Mesothelial cell of epicardium (in vitro differentiated cells): ENCODE results near the gene FNIP2. TPM values are rescaled to one million over a fixed set of nuclear protein-coding genes. Genes with fewer than 3 reads are reported as not detected.
"Not testable (repeated sequence)": the region's sequence is repeated elsewhere in the genome, so short reads cannot be mapped to it uniquely, and the experiment has no call there.

Source experiments
- DNase-seq, 2 experiments: peaks; one replicate each; pipeline ENCODE4 v3.0.0; 2021; ENCODE audit warnings: low spot score in 2 of 2; ENCODE audit not compliant: unreplicated experiment in 2 of 2
- H3K27ac Mint-ChIP-seq: 2 replicates; pipeline ENCODE4 v1.8.0; 2021; ENCODE audit warnings: mixed read lengths
- H3K27me3 Mint-ChIP-seq: 2 replicates; pipeline ENCODE4 v1.8.0; 2021; ENCODE audit warnings: low read depth, mixed read lengths
- H3K36me3 Mint-ChIP-seq: 2 replicates; pipeline ENCODE4 v1.8.0; 2021; ENCODE audit warnings: mixed read lengths
- H3K4me1 Mint-ChIP-seq: 2 replicates; pipeline ENCODE4 v1.8.0; 2021; ENCODE audit warnings: mixed read lengths
- H3K4me3 Mint-ChIP-seq: 2 replicates; pipeline ENCODE4 v1.8.0; 2021; ENCODE audit warnings: mild to moderate bottlenecking, moderate library complexity, mixed read lengths
- H3K9me3 Mint-ChIP-seq: 2 replicates; pipeline ENCODE4 v1.8.0; 2021; ENCODE audit warnings: mixed read lengths
- total RNA-seq: library from RNA; stranded (reverse); gene quantifications from 3 replicates; pipeline ENCODE4 v1.2.1, GENCODE V29; 2021
- TF ChIP-seq, protein P1 (sequence below): fragments of 200-600 bp; sonication (generic); IDR thresholded peaks from one replicate; pipeline ENCODE4 v1.5.0; 2021; ENCODE audit warnings: antibody characterized with exemption; ENCODE audit not compliant: unreplicated experiment

The FNIP2 gene
- total RNA-seq, 1 donor from 2014 or later: 32.1 TPM

- no peak for DNase-seq
- TF ChIP-seq, protein P1, sequence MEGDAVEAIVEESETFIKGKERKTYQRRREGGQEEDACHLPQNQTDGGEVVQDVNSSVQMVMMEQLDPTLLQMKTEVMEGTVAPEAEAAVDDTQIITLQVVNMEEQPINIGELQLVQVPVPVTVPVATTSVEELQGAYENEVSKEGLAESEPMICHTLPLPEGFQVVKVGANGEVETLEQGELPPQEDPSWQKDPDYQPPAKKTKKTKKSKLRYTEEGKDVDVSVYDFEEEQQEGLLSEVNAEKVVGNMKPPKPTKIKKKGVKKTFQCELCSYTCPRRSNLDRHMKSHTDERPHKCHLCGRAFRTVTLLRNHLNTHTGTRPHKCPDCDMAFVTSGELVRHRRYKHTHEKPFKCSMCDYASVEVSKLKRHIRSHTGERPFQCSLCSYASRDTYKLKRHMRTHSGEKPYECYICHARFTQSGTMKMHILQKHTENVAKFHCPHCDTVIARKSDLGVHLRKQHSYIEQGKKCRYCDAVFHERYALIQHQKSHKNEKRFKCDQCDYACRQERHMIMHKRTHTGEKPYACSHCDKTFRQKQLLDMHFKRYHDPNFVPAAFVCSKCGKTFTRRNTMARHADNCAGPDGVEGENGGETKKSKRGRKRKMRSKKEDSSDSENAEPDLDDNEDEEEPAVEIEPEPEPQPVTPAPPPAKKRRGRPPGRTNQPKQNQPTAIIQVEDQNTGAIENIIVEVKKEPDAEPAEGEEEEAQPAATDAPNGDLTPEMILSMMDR: no peak
- no peak overlapping the region for H3K4me3 Mint-ChIP-seq
- no peaks in the 10 kb centered on the region for H3K36me3 Mint-ChIP-seq
- H3K9me3 Mint-ChIP-seq: no peaks in the 10 kb centered on the region
- H3K27ac Mint-ChIP-seq: peak overlapping the region; percentile 68
- H3K4me1 Mint-ChIP-seq: peaks cover 59% of the 10 kb centered on the region
- no peaks in the 10 kb centered on the region for H3K27me3 Mint-ChIP-seq
Measured at GRCh38 chr4:158786955-158787354, 18.1 kb downstream of the FNIP2 start.

DNA sequence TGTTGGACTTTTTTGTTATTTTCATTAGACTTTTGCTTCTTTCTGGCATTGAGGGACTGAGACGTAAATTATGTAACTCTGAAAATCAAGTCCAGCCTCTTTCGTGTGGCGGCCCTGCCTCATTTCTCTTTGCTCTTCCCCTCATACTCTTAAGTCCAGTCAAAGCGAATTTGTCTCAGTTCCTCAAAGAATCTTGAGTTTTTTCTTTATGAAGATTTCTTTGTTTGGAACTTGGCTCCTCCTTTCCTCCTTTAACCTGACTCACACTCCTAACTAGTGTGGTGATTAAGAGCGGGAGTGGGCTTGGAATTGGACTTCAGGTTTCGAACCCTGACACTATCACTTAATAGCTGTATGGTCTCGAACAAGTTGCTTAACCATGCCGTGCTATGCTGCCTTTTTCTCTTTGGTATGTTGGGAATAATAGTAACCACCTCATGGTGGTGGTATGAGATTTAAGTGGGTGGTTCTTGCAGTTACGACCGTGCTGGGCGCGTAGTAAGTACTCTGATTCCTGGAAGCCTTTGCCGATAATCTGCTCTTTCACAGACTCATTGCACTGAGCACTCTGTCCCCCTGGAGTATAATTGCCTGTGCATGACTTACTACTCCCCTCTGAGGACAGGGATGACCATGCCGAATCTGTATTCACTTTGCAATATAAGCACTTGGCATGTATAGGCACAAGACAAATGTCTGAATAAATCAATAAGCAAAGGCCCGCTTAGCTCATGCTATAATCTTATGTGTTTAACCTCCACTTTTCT lies 19.1 kb downstream of the FNIP2 start:
- H3K4me1 Mint-ChIP-seq: peaks cover 54% of the 10 kb centered on the region
- TF ChIP-seq, protein P1: no peak
- H3K9me3 Mint-ChIP-seq: no peaks in the 10 kb centered on the region

DNA sequence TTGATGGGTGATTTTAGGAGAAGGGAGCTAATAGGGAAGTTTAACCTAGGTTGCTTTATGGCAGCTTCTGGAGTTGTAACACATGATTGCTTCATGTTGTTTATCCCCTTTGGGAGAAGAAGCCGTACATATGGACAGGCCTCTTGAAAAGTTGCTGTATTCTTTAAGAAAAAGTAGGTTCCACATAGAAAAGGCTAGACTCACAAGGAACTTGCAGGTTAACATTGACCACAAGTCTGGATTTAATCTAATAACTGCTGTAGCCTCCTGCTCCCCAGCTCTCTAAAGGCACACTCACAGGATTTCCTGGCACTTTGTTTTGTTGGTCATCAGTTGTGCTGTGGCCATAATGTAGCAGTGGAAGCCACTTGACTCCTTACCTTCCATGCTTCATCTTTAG lies 19.7 kb downstream of the FNIP2 start:
- Mint-ChIP-seq H3K9me3 (no peaks in the 10 kb centered on the region), H3K27me3 (no peaks in the 10 kb centered on the region), H3K4me3 (no peak overlapping the region), H3K4me1 (peaks cover 52% of the 10 kb centered on the region), H3K27ac (peak overlapping the region; percentile 66), H3K36me3 (no peaks in the 10 kb centered on the region)
- TF ChIP-seq, protein P1: no peak
- no peak for DNase-seq

More for the DNA sequence above, 19.1 kb downstream of the FNIP2 start:
- H3K27me3 Mint-ChIP-seq: no peaks in the 10 kb centered on the region
- H3K4me3 Mint-ChIP-seq: no peak overlapping the region
- peak overlapping the region; percentile 66 for H3K27ac Mint-ChIP-seq
- H3K36me3 Mint-ChIP-seq: no peaks in the 10 kb centered on the region
- DNase-seq: no peak

DNA sequence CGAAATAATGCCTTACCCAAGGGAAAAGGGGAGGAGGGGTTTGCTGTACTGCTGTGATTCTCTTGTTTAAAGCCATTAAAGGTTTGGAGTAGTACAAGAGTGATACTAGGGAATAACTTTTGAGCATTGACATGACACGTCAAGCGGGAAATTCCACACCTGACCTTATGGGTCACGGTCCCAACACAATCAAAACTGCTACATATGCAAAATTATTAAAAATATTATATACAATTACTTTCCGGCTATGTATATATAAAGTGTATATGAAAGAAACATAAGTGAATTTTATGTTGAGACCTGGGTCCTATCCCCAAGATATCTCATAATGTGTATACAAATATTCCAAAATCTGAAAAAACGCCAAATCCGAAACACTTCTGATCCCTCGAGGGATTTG lies 21.0 kb downstream of the FNIP2 start:
- Mint-ChIP-seq H3K9me3 (no peaks in the 10 kb centered on the region), H3K27me3 (no peaks in the 10 kb centered on the region), H3K36me3 (no peaks in the 10 kb centered on the region), H3K4me1 (peaks cover 45% of the 10 kb centered on the region), H3K27ac (no peak overlapping the region), H3K4me3 (no peak overlapping the region)
- TF ChIP-seq, protein P1: no peak
- DNase-seq: no peak

GRCh38 chr4:158793021-158793420 lies 24.2 kb downstream of the FNIP2 start:
- TF ChIP-seq, protein P1: no peak
- no peak overlapping the region for H3K27ac Mint-ChIP-seq
- H3K4me3 Mint-ChIP-seq: no peak overlapping the region
- H3K9me3 Mint-ChIP-seq: no peaks in the 10 kb centered on the region
- no peaks in the 10 kb centered on the region for H3K36me3 Mint-ChIP-seq
- H3K27me3 Mint-ChIP-seq: no peaks in the 10 kb centered on the region
- H3K4me1 Mint-ChIP-seq: peaks cover 21% of the 10 kb centered on the region
- no peak for DNase-seq

GRCh38 chr4:158793430-158793829 lies 24.6 kb downstream of the FNIP2 start:
- H3K36me3 Mint-ChIP-seq, H3K9me3 Mint-ChIP-seq, DNase-seq, H3K27ac Mint-ChIP-seq, H3K4me3 Mint-ChIP-seq, H3K27me3 Mint-ChIP-seq: not testable (repeated sequence)
- H3K4me1 Mint-ChIP-seq: peaks cover 17% of the 10 kb centered on the region
